AG10803 (cell line): Measurements from ENCODE around the gene CARD8.

ENCODE experiments used
- DNase-seq: peaks from one replicate; pipeline ENCODE4 v3.0.0; 2010; ENCODE audit warnings: low read depth
- H3K4me3 ChIP-seq: 2 replicates; pipeline ENCODE4 v1.5.1; 2011; ENCODE audit warnings: mild to moderate bottlenecking, low read length, control low read depth
- CTCF ChIP-seq: conservative IDR thresholded peaks from 2 replicates; pipeline ENCODE4 v1.5.1; 2011; ENCODE audit warnings: mild to moderate bottlenecking, low read length, control low read depth, inconsistent platforms

CARD8 gene

GRCh38 chr19:48206397-48207093 is 49.2 kb downstream of the CARD8 start:
- H3K4me3 ChIP-seq = no peak overlapping the region
- no peak for DNase-seq
- no peak for TF ChIP-seq CTCF

GRCh38 chr19:48203794-48204628 is 51.7 kb downstream of the CARD8 start:
- peak; percentile 90 for DNase-seq
- no peak for TF ChIP-seq CTCF
- peak overlapping the region; percentile 89 for H3K4me3 ChIP-seq

GRCh38 chr19:48203222-48203793 is 52.4 kb downstream of the CARD8 start:
- H3K4me3 ChIP-seq = peak overlapping the region; percentile 89
- DNase-seq = no peak
- no peak for TF ChIP-seq CTCF

- H3K4me3 ChIP-seq = no peak overlapping the region
- no peak for TF ChIP-seq CTCF
- no peak for DNase-seq
These were observed 58.6 kb downstream of the CARD8 start for GRCh38 chr19:48196933-48197665.

GRCh38 chr19:48196321-48196763 is 59.4 kb downstream of the CARD8 start:
- DNase-seq = no peak
- TF ChIP-seq CTCF = no peak
- H3K4me3 ChIP-seq = no peak overlapping the region

- H3K4me3 ChIP-seq = no peak overlapping the region
- DNase-seq = no peak
- TF ChIP-seq CTCF = no peak
These were observed 60.6 kb downstream of the CARD8 start for GRCh38 chr19:48194844-48195830.
